Measurements from ENCODE around the gene C3orf52.
A peak's percentile ranks its signal among the peaks of the same experiment; 100 is the strongest.

The C3orf52 gene

GRCh38 chr3:112119962-112120836 is 34.0 kb downstream of the C3orf52 start:
- no peak for DNase-seq

- DNase-seq, result no peak
These were observed 35.7 kb downstream of the C3orf52 start for GRCh38 chr3:112121577-112122547.

GRCh38 chr3:112122870-112123269 is 36.7 kb downstream of the C3orf52 start:
- DNase-seq, result no peak

GRCh38 chr3:112123548-112123947 is 37.4 kb downstream of the C3orf52 start:
- no peak for DNase-seq

GRCh38 chr3:112124907-112125607 is 38.9 kb downstream of the C3orf52 start:
- DNase-seq, result no peak

- no peak for DNase-seq
These were observed 40.3 kb downstream of the C3orf52 start for GRCh38 chr3:112126511-112126911.

- peak; percentile 40 for DNase-seq
These were observed 41.6 kb downstream of the C3orf52 start for GRCh38 chr3:112127522-112128494.

GRCh38 chr3:112128843-112129727 is 42.9 kb downstream of the C3orf52 start:
- DNase-seq, result no peak

- peak; percentile 6 for DNase-seq
These were observed 43.9 kb downstream of the C3orf52 start for GRCh38 chr3:112129925-112130637.

- no peak for DNase-seq
These were observed 44.4 kb downstream of the C3orf52 start for GRCh38 chr3:112130638-112130993.

- DNase-seq, result no peak
These were observed 44.9 kb downstream of the C3orf52 start for GRCh38 chr3:112131111-112131510.

GRCh38 chr3:112132088-112132487 is 45.9 kb downstream of the C3orf52 start:
- no peak for DNase-seq

- no peak for DNase-seq
These were observed 46.4 kb downstream of the C3orf52 start for GRCh38 chr3:112132554-112132953.

- DNase-seq, result peak; percentile 72
These were observed 46.8 kb downstream of the C3orf52 start, which contains the start of gene GCSAM for GRCh38 chr3:112132975-112133448. Gene GCSAM (minus strand): TSS chr3:112133248. CDS start chr3:112133120, 128 bp downstream.

- DNase-seq, result no peak
These were observed 47.6 kb downstream of the C3orf52 start for GRCh38 chr3:112133626-112134334.

GRCh38 chr3:112134335-112135124 is 48.3 kb downstream of the C3orf52 start:
- DNase-seq, result no peak

- DNase-seq, result no peak
These were observed 49.9 kb downstream of the C3orf52 start for GRCh38 chr3:112136046-112136445.

Measured in inflammatory macrophage treated with lipopolysaccharide for 4 hours (primary cell).